ENCODE measurements around the gene NTN4. TPM values are rescaled to one million over a fixed set of nuclear protein-coding genes. Genes with fewer than 3 reads are reported as not detected.

Gene NTN4
- total RNA-seq, 1 experiment from 2014 or later, result 0.17 TPM

DNA sequence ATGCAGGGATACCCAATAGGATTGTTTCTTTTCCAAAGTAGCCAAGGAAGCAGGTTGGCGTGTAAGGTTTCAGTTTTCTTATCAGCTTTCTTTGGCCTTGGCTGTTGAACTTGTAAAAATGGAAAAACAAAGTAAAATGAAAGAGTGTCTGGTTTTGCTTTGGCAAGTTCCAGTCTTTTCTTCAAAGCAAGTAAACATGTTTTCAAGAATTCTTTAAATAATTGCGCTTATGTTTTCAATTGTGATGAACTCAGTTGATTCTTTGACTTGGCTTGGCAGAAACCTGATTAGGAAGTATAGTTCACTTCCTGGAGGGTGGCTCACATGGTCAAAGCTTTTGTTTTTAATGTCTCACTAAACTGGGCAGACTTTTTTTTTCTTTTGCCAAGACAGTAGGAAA is 127.0 kb downstream of the NTN4 start:
- no peaks in the 10 kb centered on the region for H3K9me3 Mint-ChIP-seq
- no peaks in the 10 kb centered on the region for H3K27me3 Mint-ChIP-seq (ENCODE audit: low read depth)
- no peak overlapping the region for H2BK5ac ChIP-seq (ENCODE audit: insufficient read length, low read length)
- H3K79me2 ChIP-seq (ENCODE audit: insufficient read depth, low read length), result no peaks in the 10 kb centered on the region
- no peak overlapping the region for H2BK15ac ChIP-seq (ENCODE audit: low read depth, low read length)
- no peak for TF ChIP-seq CTCF (conservative IDR thresholded peaks at IDR 0.05)
- WGBS (ENCODE audit: extremely low coverage, insufficient read length, low lambda C conversion rate), result no CpG with 5 or more reads among the region's 2 CpGs
- no peak overlapping the region for H2BK12ac ChIP-seq (ENCODE audit: insufficient read length, low read depth, low read length)
- H3K4me1 Mint-ChIP-seq, result 0 out of 4 replicates have a peak, but pooled peaks cover 0 to 4% of the 10 kb centered on the region in 2 experiments
- H2BK120ac ChIP-seq (ENCODE audit: low read depth, low read length, poor library complexity, severe bottlenecking), result no peak overlapping the region
- no peaks in the 10 kb centered on the region for H3K4me1 ChIP-seq (ENCODE audit: insufficient read depth, low read length)
- H3K9me3 ChIP-seq (ENCODE audit: control insufficient read depth, low read depth, low read length), result no peaks in the 10 kb centered on the region
- H3K9ac ChIP-seq (ENCODE audit: extremely low read depth, insufficient read length, low read length), result no peak overlapping the region
- H4K91ac ChIP-seq (ENCODE audit: insufficient read length, low read depth, low read length), result no peak overlapping the region
- H3K23me2 ChIP-seq (ENCODE audit: insufficient read length, low read depth, low read length, poor library complexity, severe bottlenecking), result no peaks in the 10 kb centered on the region
- H4K5ac ChIP-seq (ENCODE audit: insufficient read length, low read depth, low read length), result no peak overlapping the region
- H3K4me3 Mint-ChIP-seq, result no peak overlapping the region
- H3K23ac ChIP-seq (ENCODE audit: insufficient read length, low read depth, low read length), result no peak overlapping the region
- H3K27me3 ChIP-seq (ENCODE audit: insufficient read depth, low read length), result no peaks in the 10 kb centered on the region
- no peak overlapping the region for H3K14ac ChIP-seq (ENCODE audit: insufficient read depth, low read length)
- no peaks in the 10 kb centered on the region for H3K36me3 Mint-ChIP-seq (ENCODE audit: insufficient read depth in 1 of 3, low read depth in 3 of 3)
- no peak for DNase-seq
- H3K27ac Mint-ChIP-seq, result no peak overlapping the region; a peak in 1 of 7 replicates
- no peak overlapping the region for H3K56ac ChIP-seq (ENCODE audit: insufficient read length, low read depth, low read length)
- H2BK20ac ChIP-seq (ENCODE audit: low read depth, low read length, poor library complexity, severe bottlenecking), result no peak overlapping the region
- H3K27ac ChIP-seq (ENCODE audit: insufficient read length, low read depth, low read length), result no peak overlapping the region
- no peak overlapping the region for H3K4me2 ChIP-seq (ENCODE audit: insufficient read depth, insufficient read length, low read length)
- H3K4ac ChIP-seq (ENCODE audit: low read depth, low read length), result no peak overlapping the region
- H3K18ac ChIP-seq (ENCODE audit: insufficient read length, low read depth, low read length), result no peak overlapping the region
- no peak overlapping the region for H2AK5ac ChIP-seq (ENCODE audit: insufficient read length, low read length)
- H2AFZ ChIP-seq (ENCODE audit: low read length), result no peak overlapping the region
- no peak overlapping the region for H3T11ph ChIP-seq (ENCODE audit: low read length)
- no peaks in the 10 kb centered on the region for H3K79me1 ChIP-seq (ENCODE audit: insufficient read depth, low read depth, low read length, poor library complexity, severe bottlenecking)
- H4K8ac ChIP-seq (replicated peaks; ENCODE audit: insufficient read length, low read depth, low read length), result no peak overlapping the region
- H4K20me1 ChIP-seq (ENCODE audit: control insufficient read depth, insufficient read depth, insufficient read length), result no peaks in the 10 kb centered on the region
